Measurements from ENCODE around the gene RBAK. TPM values are rescaled to one million over a fixed set of nuclear protein-coding genes. Genes with fewer than 3 reads are reported as not detected.
"Not testable (repeated sequence)": the region's sequence is repeated elsewhere in the genome, so short reads cannot be mapped to it uniquely, and the experiment has no call there.

Gene RBAK
- total RNA-seq, 1 experiment from 2014 or later, result 14.5 TPM

GRCh38 chr7:5012985-5013384 is 32.7 kb upstream of the RBAK start:
- peak; percentile 44; the same call in 1 of the 2 replicates for ATAC-seq
- TF ChIP-seq GRHL2 (CRISPR knock-in tag; IDR thresholded peaks at IDR 0.05; ENCODE audit: insufficient replicate concordance, severe bottlenecking) (no peak), GTF2I (CRISPR knock-in tag; conservative IDR thresholded peaks at IDR 0.05) (no peak), E2F1 (CRISPR knock-in tag; IDR thresholded peaks at IDR 0.05) (no peak), AFF4 (CRISPR knock-in tag; IDR thresholded peaks at IDR 0.05; ENCODE audit: borderline replicate concordance) (no peak), E2F4 (CRISPR knock-in tag; IDR thresholded peaks at IDR 0.05; ENCODE audit: borderline replicate concordance, low read depth) (no peak), MAX (CRISPR knock-in tag; IDR thresholded peaks at IDR 0.05) (no peak), USF1 (CRISPR knock-in tag; IDR thresholded peaks at IDR 0.05) (no peak), E2F5 (CRISPR knock-in tag; IDR thresholded peaks at IDR 0.05) (no peak), NR2C2 (CRISPR knock-in tag; IDR thresholded peaks at IDR 0.05) (no peak), ZSCAN18 (CRISPR knock-in tag; IDR thresholded peaks at IDR 0.05) (no peak), MYBL2 (CRISPR knock-in tag; IDR thresholded peaks at IDR 0.05) (no peak), PRRX2 (CRISPR knock-in tag; IDR thresholded peaks at IDR 0.05) (no peak), ATF3 (CRISPR knock-in tag; conservative IDR thresholded peaks at IDR 0.05) (no peak), PREB (CRISPR knock-in tag; IDR thresholded peaks at IDR 0.05; ENCODE audit: borderline replicate concordance) (no peak), TEAD1 (CRISPR knock-in tag; IDR thresholded peaks at IDR 0.05) (no peak), USF2 (CRISPR knock-in tag; IDR thresholded peaks at IDR 0.05) (no peak)

GRCh38 chr7:5015936-5016335 is 29.7 kb upstream of the RBAK start:
- CTCF ChIA-PET; H3K27ac Mint-ChIP-seq; POLR2A ChIA-PET; H3K4me3 Mint-ChIP-seq; H3K4me1 Mint-ChIP-seq; ATAC-seq; DNase-seq (ENCODE audit: low spot score); H3K27me3 Mint-ChIP-seq (ENCODE audit: low read depth): not testable (repeated sequence)
- Mint-ChIP-seq H3K9me3 (peaks cover 16% of the 10 kb centered on the region), H3K36me3 (peaks cover 12% of the 10 kb centered on the region)

More at GRCh38 chr7:5012985-5013384, 32.7 kb upstream of the RBAK start:
- no peak overlapping the region for H3K27ac Mint-ChIP-seq
- peaks cover 20% of the 10 kb centered on the region for H3K36me3 Mint-ChIP-seq
- no peaks in the 10 kb centered on the region for H3K27me3 Mint-ChIP-seq (ENCODE audit: low read depth)
- H3K4me3 Mint-ChIP-seq, result no peak overlapping the region
- peak; percentile 34 for DNase-seq (ENCODE audit: low spot score)
- peaks cover 24% of the 10 kb centered on the region for H3K9me3 Mint-ChIP-seq
- H3K4me1 Mint-ChIP-seq, result peaks cover 5% of the 10 kb centered on the region
- POLR2A ChIA-PET, result no interaction called here
- CTCF ChIA-PET, result interaction anchor here (1.3 kb wide), 1 partner anchor 39 kb away, joined by 4 read pairs; no protein-coding TSS in a partner anchor

GRCh38 chr7:5017626-5018025 is 28.0 kb upstream of the RBAK start:
- CTCF ChIA-PET; H3K27me3 Mint-ChIP-seq (ENCODE audit: low read depth); POLR2A ChIA-PET; H3K27ac Mint-ChIP-seq; ATAC-seq; DNase-seq (ENCODE audit: low spot score); H3K9me3 Mint-ChIP-seq; H3K36me3 Mint-ChIP-seq; H3K4me1 Mint-ChIP-seq; H3K4me3 Mint-ChIP-seq: not testable (repeated sequence)
